Measurements from ENCODE around the gene ADGRB3.

The ADGRB3 gene

DNA sequence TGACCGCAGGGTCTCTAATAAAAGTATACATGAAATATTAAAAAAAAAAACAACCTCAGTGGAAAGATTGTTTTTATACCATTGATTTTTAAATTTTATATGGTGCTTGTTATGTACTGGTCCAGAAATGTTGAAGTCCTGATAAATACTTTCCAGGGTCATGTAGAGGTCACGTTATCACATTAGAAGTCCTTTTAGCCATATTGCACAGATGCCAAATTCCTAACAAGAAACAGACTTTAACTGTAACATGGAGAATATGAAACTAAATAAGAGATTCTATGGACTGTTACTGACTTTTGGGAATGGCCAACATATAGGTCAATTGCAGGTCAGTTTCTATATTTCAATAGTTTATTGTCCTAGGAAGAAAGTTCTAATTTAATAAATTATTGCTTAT is 89.0 kb downstream of the ADGRB3 start:
- no peak for DNase-seq
- Histone ChIP-seq H3K9me3 (no peaks in the 10 kb centered on the region), H3K4me1 (no peaks in the 10 kb centered on the region), H3K27me3 (no peaks in the 10 kb centered on the region), H3K4me3 (no peak overlapping the region), H3K27ac (no peak overlapping the region), H3K36me3 (no peaks in the 10 kb centered on the region)
- intact Hi-C loops (cut with DNase I; ENCODE audit: low total_unique reads): no loop called here
- TF ChIP-seq, protein P1, sequence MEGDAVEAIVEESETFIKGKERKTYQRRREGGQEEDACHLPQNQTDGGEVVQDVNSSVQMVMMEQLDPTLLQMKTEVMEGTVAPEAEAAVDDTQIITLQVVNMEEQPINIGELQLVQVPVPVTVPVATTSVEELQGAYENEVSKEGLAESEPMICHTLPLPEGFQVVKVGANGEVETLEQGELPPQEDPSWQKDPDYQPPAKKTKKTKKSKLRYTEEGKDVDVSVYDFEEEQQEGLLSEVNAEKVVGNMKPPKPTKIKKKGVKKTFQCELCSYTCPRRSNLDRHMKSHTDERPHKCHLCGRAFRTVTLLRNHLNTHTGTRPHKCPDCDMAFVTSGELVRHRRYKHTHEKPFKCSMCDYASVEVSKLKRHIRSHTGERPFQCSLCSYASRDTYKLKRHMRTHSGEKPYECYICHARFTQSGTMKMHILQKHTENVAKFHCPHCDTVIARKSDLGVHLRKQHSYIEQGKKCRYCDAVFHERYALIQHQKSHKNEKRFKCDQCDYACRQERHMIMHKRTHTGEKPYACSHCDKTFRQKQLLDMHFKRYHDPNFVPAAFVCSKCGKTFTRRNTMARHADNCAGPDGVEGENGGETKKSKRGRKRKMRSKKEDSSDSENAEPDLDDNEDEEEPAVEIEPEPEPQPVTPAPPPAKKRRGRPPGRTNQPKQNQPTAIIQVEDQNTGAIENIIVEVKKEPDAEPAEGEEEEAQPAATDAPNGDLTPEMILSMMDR (IDR thresholded peaks at IDR 0.05): no peak

DNA sequence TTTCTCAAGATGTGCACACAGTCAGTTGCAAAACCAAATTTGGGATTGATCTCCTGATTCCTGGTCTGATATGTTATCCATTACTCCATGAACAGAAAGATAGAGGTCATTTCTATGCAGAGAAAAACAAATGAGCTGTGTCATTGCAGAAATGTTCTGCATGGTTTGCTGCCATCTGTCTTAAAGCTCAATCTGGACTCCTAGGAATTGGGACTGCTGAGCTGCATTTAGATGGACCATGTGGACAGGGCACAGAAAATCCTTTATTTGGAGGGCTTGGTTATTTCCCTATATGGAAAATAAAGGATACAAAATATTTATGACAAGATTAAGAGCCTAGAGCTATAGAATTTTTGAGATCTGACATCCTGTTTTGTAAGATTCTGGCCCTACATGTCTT is 91.3 kb downstream of the ADGRB3 start:
- DNase-seq: no peak
- Histone ChIP-seq H3K36me3 (no peaks in the 10 kb centered on the region), H3K4me3 (no peak overlapping the region), H3K27ac (no peak overlapping the region), H3K9me3 (no peaks in the 10 kb centered on the region), H3K4me1 (no peaks in the 10 kb centered on the region), H3K27me3 (no peaks in the 10 kb centered on the region)
- TF ChIP-seq, protein P1 (IDR thresholded peaks at IDR 0.05): no peak
- intact Hi-C loops (cut with DNase I; ENCODE audit: low total_unique reads): no loop called here

DNA sequence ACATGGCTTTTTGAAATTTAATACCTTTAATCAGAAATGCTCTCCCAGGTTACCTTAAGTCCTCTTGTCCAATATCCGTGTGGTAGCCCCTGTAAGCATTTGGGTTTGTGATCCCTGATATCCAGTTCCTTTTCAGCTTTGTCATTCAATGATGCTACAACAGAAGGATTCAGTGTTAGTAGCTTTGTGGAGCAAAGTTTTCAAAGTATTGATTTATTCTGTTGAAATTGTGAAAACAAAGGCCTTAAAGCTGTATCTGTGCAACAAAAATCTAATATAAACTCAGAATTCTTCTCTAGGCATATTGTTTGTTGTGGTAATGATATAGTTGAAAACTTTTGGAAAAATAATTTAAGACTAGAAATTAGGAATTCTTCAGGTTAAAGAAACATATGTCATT is 91.9 kb downstream of the ADGRB3 start:
- no peak for DNase-seq
- no peaks in the 10 kb centered on the region for H3K27me3 ChIP-seq
- H3K4me1 ChIP-seq: no peaks in the 10 kb centered on the region
- no peaks in the 10 kb centered on the region for H3K36me3 ChIP-seq
- H3K9me3 ChIP-seq: no peaks in the 10 kb centered on the region
- intact Hi-C loops (cut with DNase I; ENCODE audit: low total_unique reads): no loop called here
- no peak overlapping the region for H3K27ac ChIP-seq
- H3K4me3 ChIP-seq: no peak overlapping the region
- TF ChIP-seq, protein P1 (IDR thresholded peaks at IDR 0.05): no peak

DNA sequence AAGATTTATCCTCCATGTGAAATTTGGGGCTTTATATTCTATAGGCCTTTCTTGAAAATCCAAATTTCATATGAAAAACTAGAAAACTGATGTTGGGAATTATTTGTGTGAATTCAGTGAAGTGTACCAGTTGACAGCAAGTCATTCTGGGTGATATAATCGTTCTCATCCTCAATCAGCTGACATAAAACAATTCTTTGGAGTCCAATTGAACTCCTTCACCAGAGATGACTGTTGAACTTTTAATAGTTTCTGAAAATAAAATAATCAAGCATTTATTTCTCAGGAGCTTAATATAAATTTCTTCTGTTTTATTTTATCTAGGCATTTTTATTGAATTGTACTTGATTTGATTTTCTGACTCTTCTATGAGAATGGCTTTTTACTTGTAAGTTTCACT is 92.6 kb downstream of the ADGRB3 start:
- no peak overlapping the region for H3K27ac ChIP-seq
- H3K36me3 ChIP-seq: no peaks in the 10 kb centered on the region
- H3K27me3 ChIP-seq: no peaks in the 10 kb centered on the region
- intact Hi-C loops (cut with DNase I; ENCODE audit: low total_unique reads): no loop called here
- no peaks in the 10 kb centered on the region for H3K9me3 ChIP-seq
- no peak for DNase-seq
- no peaks in the 10 kb centered on the region for H3K4me1 ChIP-seq
- TF ChIP-seq, protein P1 (IDR thresholded peaks at IDR 0.05): no peak
- no peak overlapping the region for H3K4me3 ChIP-seq

DNA sequence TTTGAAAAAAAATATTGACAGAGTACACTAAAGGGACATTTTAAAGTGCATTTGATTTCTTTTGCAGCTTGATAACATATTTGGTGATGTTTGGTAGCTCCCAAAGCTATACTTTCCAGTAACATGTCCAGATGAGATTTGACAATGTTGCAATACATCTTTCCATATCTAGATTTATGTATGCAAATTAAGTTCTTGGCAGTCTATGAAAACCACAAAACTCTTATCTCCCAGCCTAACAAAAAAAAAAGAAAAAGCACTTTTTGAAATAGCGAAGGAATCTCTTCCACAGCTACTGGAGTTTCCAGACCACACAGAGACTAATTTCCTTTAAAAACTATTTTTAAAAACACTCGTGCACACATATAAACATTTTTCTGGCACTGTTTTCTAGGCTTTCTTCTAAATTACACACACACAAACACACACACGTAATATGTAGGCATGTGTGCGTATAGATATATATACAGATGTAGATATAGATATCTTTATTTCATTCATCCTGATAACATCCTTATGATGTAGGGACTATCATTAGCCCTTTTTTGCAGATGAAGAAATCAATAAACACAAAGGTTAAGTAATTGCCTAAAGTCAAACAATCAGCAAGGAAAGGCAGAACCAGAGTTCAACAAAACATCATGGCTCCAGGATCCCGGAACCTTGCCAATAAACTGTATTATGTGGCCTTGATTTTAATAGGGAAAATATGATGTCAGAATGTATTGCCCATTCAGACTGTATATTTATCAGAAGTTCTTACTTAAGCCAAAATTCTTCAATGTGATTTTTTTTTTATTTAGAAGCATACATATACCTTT is 93.3 kb downstream of the ADGRB3 start:
- Histone ChIP-seq H3K9me3 (no peaks in the 10 kb centered on the region), H3K27ac (no peak overlapping the region), H3K27me3 (no peaks in the 10 kb centered on the region), H3K4me3 (no peak overlapping the region), H3K4me1 (no peaks in the 10 kb centered on the region), H3K36me3 (no peaks in the 10 kb centered on the region)
- TF ChIP-seq, protein P1 (IDR thresholded peaks at IDR 0.05): no peak
- intact Hi-C loops (cut with DNase I; ENCODE audit: low total_unique reads): no loop called here
- DNase-seq: no peak
